GM12874 (cell line): Measurements from ENCODE around the gene ZBTB45.

ENCODE experiments used
- TF ChIP-seq, protein P1 (sequence below): IDR thresholded peaks from 2 replicates; pipeline ENCODE4 v1.5.1; 2011; ENCODE audit warnings: low read depth, mild to moderate bottlenecking, control low read depth, low read length, moderate library complexity; ENCODE audit not compliant: insufficient read depth

Gene ZBTB45

GRCh38 chr19:58519355-58520256, at the start of gene ZBTB45:
ZBTB45 (minus strand) TSS chr19:58519810; CDS start chr19:58517673, 2,137 bp downstream.
- TF ChIP-seq, protein P1, sequence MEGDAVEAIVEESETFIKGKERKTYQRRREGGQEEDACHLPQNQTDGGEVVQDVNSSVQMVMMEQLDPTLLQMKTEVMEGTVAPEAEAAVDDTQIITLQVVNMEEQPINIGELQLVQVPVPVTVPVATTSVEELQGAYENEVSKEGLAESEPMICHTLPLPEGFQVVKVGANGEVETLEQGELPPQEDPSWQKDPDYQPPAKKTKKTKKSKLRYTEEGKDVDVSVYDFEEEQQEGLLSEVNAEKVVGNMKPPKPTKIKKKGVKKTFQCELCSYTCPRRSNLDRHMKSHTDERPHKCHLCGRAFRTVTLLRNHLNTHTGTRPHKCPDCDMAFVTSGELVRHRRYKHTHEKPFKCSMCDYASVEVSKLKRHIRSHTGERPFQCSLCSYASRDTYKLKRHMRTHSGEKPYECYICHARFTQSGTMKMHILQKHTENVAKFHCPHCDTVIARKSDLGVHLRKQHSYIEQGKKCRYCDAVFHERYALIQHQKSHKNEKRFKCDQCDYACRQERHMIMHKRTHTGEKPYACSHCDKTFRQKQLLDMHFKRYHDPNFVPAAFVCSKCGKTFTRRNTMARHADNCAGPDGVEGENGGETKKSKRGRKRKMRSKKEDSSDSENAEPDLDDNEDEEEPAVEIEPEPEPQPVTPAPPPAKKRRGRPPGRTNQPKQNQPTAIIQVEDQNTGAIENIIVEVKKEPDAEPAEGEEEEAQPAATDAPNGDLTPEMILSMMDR: peak; percentile 95

DNA sequence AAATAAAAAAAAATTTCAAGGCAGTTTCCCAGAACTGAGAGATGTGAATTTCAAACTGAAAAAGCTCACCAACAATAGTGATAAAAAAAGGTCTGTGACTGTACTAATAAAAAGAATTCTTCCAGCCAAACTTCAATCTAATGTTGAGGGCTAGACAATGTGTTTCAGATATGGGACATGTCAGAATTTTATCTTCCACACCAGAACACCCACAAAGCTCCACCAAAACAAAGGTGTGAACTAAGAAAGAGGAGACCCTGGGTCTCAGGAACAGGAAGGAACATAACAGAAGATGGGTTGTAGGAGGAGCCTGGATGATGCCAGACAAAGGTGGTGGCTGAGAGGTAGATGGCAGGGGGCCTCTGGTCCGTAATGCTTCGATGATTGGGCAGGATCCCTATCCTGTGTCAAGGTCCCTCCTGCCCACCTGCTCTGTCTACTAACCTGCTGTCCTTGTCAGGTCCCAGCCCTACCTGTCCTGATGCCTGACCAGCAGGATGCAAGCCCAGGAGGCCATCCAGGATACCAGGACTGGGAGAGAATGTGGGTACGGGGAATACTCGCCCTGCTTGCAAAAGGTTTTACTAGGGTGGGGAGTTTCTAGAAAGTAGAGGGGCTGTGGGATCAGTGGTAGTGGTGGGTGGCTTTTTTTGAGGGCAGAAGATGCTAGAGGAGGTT, 49.0 kb upstream of the ZBTB45 start:
- TF ChIP-seq, protein P1: no peak

DNA sequence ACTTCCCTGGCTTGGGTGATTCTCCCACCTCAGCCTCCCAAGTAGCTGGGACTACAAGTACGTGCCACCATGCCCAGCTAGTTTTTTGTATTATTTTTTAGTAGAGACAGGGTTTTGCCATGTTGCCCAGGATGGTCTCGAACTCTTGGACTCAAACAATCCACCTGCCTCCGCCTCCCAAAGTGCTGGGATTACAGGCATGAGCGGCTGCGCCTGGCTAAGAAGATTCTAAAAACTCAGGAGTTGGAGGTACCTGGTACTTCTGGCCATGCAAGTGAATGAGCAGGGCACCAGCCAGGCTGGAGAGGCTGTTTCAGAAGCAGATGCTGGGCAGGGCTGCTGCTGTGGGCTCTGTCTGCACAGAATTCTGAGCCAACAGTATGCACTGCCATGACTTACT, 47.4 kb upstream of the ZBTB45 start:
- TF ChIP-seq, protein P1: no peak

DNA sequence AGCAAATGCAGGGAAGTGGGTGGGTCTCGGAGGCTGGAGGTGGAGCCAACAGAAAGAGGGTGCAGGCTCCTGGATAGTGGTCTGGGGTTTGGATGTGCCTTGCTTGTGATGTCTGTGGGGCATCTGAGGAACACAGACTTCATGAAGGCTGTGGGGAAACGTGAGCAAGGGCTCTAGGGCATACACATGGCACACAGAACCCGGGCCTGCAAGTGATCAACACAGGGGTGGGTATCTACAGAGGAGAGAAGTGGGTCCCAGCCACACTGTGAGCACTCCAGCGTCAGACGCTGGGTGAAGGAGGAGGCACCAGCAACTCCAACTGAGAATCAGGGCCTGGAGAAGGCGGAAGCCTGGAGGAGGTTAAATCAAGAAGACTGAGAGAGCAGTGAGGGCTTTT, 44.2 kb upstream of the ZBTB45 start:
- TF ChIP-seq, protein P1: no peak

DNA sequence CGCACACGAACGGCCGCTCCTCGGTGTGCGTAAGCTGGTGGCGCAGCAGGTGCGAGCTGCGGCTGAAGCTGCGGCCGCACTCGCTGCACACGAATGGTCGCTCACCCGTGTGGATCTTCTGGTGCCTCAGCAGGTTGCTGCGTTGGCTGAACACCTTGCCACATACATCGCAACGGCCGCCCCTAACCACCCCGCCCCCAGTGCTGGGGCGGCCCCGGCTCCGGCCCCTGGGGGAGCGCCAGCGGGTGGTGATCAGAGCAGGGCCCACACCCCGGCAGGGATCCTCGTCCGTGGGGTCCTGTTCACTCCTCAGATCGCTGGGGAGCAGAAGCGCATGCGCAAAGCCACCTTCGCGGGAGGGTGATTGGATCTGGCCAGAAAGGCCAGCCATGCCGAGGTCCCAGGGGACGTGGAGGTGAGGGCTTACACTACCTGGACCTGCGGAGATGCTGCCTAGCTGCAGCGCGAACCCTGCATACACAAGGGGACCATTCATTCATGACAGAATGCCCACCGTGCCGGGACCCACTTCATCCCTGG, 43.5 kb upstream of the ZBTB45 start:
- TF ChIP-seq, protein P1: no peak

DNA sequence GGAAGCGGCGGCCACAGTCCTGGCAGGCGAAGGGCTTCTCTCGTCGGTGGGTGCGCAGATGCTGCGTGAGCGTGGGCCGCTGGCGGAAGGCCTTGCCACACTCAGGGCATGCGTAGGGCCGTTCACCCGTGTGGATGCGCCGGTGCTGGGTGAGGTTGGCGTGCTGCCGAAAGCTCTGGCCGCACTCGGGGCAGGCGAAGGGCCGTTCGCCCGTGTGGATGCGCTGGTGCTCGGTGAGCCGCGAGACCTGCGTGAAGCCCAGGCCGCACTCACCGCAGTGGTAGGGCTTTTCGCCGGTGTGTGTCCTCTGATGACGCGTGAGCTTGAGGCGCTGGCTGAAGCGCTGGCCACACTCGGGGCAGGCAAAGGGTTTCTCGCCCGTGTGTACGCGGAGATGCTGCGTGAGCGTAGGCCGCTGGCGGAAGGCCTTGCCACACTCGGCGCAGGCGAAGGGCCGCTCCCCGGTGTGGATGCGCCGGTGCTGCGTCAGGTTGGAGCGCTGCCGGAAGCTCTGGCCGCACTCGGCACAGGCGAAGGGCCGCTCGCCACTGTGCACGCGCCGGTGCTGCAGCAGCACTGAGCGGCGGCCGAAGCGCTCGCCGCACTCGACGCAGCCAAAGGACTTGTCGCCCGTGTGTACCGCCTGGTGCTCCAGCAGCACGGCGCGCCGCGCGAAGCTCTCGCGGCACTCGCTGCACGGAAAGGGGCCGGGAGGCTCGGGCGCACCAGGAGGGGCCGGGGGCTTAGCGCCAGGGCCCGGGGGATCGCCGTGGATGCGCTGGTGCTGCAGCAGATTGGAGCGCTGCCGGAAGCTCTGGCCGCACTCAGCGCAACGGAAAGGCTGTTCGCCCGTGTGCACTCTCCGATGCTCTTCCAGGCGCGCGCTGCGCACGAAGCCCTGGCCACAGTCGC, 42.8 kb upstream of the ZBTB45 start:
- TF ChIP-seq, protein P1: no peak
